Esophagus muscularis mucosa (tissue), 4 donors: Measurements from ENCODE around the gene TMEM8B. TPM values are rescaled to one million over a fixed set of nuclear protein-coding genes. Genes with fewer than 3 reads are reported as not detected.

Experiments used
- DNase-seq: peaks from one replicate; pipeline ENCODE4 v3.0.0-alpha.2; 2017; ENCODE audit errors: extremely low spot score
- H3K27ac ChIP-seq, 4 donors: fragments of 200-600 bp; sonication (generic); replicated peaks in 1 of 4; 1 replicate in 3 of 4; 2 replicates in 1 of 4; pipeline ENCODE4 v1.5.1; 2016 to 2019; ENCODE audit warnings: mild to moderate bottlenecking in 1 of 4
- H3K27me3 ChIP-seq, 4 donors: fragments of 200-600 bp; sonication (generic); one replicate each; pipeline versions ENCODE4 v1.5.1 to v1.6.0; 2016 to 2019
- H3K36me3 ChIP-seq, 4 donors: fragments of 200-600 bp; sonication (generic); one replicate each; pipeline ENCODE4 v1.5.1; 2016 to 2019
- H3K4me1 ChIP-seq, 4 donors: fragments of 200-600 bp; sonication (generic); one replicate each; pipeline ENCODE4 v1.5.1; 2016 to 2019
- H3K4me3 ChIP-seq, 4 donors: fragments of 200-600 bp; sonication (generic); 1 replicate in 2 of 4; 2 replicates in 2 of 4; pipeline ENCODE4 v1.5.1; 2016 to 2019; ENCODE audit warnings: mild to moderate bottlenecking in 4 of 4, moderate library complexity in 1 of 4
- H3K9me3 ChIP-seq, 4 donors: fragments of 200-600 bp; sonication (generic); 1 replicate in 3 of 4; 2 replicates in 1 of 4; pipeline ENCODE4 v1.5.1; 2016 to 2019
- EP300 ChIP-seq: sonication (generic); formaldehyde crosslinking; IDR thresholded peaks from one replicate; pipeline ENCODE4 v1.6.1; 2017; ENCODE audit warnings: antibody characterized with exemption
- POLR2A ChIP-seq: fragments of 450-650 bp; IDR thresholded peaks from one replicate; pipeline ENCODE4 v1.6.1; 2017; ENCODE audit warnings: antibody characterized with exemption, moderate library complexity, mild to moderate bottlenecking, low read depth
- POLR2AphosphoS5 ChIP-seq, 2 donors: sonication (generic); formaldehyde crosslinking; IDR thresholded peaks; one replicate each; pipeline ENCODE4 v1.6.1; 2017; ENCODE audit warnings: antibody characterized with exemption in 2 of 2
- WGBS: methylation state at CpG from one replicate; pipeline ENCODE4 v1.1.5; 2018; 5-methylcytosine and 5-hydroxymethylcytosine counted together
- intact Hi-C: fragments of 100-400 bp; cut with DNase I; formaldehyde crosslinking; loops from one replicate; pipeline ENCODE4 v1.15.1; 2023
- total RNA-seq, 4 donors: library from RNA; depleted of rRNA; stranded (reverse); fragments of >200 nt; gene quantifications; one replicate each; pipeline versions ENCODE4 v1.1.0 to v1.2.1, GENCODE V29; 2016
- TF ChIP-seq, protein P1 (sequence below), 3 experiments: fragments of 200-600 bp in 2 of 3; fragments of 450-650 bp in 1 of 3; sonication (generic) in 2 of 3; IDR thresholded peaks; one replicate each; pipeline ENCODE4 v1.5.1; 2017 to 2019; ENCODE audit warnings: antibody characterized with exemption in 3 of 3, mild to moderate bottlenecking in 2 of 3, moderate library complexity in 1 of 3

Gene TMEM8B
- total RNA-seq, 4 donors from 2014 or later = 10.0 to 27.0 (median 20.3) TPM

DNA sequence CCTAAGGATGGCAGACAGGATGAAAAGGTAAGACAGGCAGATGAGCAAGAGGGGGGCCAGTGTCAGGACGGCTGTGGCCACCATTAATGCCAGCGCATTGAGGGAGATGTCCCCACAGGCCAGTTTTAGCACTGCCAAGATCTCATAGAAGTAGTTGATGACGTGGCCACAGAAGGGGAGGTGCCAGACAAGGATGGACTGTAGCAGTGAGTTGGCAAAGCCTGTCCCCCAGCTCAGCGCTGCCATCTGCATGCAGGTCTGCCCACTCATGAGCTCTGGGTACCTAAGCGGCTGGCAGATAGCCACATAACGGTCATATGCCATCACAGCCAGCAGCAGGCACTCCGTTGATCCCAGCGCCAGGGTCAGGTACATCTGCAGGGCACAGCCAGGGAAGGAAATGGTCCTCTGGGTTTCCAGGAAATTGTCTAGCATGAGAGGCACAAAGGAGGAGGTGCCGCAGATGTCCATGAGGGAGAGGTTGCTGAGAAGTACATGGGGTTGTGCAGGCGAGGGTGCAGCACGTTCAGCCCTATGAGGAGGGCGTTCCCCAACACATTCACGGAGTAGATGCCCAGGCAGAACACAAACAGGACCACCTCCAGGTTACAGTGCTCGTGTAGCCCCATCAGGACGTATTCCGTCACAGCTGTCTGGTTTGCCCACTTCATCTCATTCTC, 30.4 kb downstream of the TMEM8B start:
- 58% methylated on average over 13 of the region's 16 CpGs for WGBS
- intact Hi-C loops = no loop called here
- peaks cover 0 to 2% (median under 1%) of the 10 kb centered on the region in 4 donors for H3K36me3 ChIP-seq
- no peak overlapping the region for H3K4me3 ChIP-seq
- DNase-seq = peak; percentile 91
- H3K27me3 ChIP-seq = no peaks in the 10 kb centered on the region
- no peak overlapping the region for H3K27ac ChIP-seq
- H3K9me3 ChIP-seq = no peaks in the 10 kb centered on the region
- TF ChIP-seq POLR2AphosphoS5 (IDR thresholded peaks at IDR 0.05) (no peak), EP300 (no peak), POLR2A (no peak)
- TF ChIP-seq, protein P1, sequence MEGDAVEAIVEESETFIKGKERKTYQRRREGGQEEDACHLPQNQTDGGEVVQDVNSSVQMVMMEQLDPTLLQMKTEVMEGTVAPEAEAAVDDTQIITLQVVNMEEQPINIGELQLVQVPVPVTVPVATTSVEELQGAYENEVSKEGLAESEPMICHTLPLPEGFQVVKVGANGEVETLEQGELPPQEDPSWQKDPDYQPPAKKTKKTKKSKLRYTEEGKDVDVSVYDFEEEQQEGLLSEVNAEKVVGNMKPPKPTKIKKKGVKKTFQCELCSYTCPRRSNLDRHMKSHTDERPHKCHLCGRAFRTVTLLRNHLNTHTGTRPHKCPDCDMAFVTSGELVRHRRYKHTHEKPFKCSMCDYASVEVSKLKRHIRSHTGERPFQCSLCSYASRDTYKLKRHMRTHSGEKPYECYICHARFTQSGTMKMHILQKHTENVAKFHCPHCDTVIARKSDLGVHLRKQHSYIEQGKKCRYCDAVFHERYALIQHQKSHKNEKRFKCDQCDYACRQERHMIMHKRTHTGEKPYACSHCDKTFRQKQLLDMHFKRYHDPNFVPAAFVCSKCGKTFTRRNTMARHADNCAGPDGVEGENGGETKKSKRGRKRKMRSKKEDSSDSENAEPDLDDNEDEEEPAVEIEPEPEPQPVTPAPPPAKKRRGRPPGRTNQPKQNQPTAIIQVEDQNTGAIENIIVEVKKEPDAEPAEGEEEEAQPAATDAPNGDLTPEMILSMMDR (IDR thresholded peaks at IDR 0.05) = no peak
- peaks cover 3 to 13% (median 10%) of the 10 kb centered on the region in 4 donors for H3K4me1 ChIP-seq

DNA sequence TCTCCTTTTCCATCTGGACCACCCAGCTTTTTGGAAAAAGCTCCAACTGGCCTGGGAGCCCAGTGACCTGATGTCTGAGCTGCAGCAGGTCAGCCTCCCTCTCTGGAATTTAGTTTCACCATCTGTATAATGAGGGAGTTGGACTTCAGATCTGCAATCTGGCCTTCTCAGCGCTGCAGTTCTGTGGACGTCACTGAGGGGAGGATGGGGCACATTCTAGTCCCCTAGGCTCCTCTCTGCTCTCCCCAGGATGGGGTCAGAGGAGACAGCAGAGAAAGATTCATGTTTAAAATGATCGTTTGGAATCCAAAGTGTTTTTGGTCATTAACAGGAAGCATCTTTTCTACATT, 30.9 kb downstream of the TMEM8B start:
- WGBS = 51% methylated on average over 3 of the region's 3 CpGs
- no peaks in the 10 kb centered on the region for H3K36me3 ChIP-seq
- TF ChIP-seq, protein P1 (IDR thresholded peaks at IDR 0.05) = no peak
- TF ChIP-seq EP300 (no peak), POLR2AphosphoS5 (IDR thresholded peaks at IDR 0.05) (no peak)
- peaks cover 3 to 13% (median 10%) of the 10 kb centered on the region in 4 donors for H3K4me1 ChIP-seq
- no peak overlapping the region for H3K27ac ChIP-seq
- no peaks in the 10 kb centered on the region for H3K9me3 ChIP-seq
- no peaks in the 10 kb centered on the region for H3K27me3 ChIP-seq
- H3K4me3 ChIP-seq = no peak overlapping the region
- DNase-seq = peak; percentile 74
- intact Hi-C loops = no loop called here

DNA sequence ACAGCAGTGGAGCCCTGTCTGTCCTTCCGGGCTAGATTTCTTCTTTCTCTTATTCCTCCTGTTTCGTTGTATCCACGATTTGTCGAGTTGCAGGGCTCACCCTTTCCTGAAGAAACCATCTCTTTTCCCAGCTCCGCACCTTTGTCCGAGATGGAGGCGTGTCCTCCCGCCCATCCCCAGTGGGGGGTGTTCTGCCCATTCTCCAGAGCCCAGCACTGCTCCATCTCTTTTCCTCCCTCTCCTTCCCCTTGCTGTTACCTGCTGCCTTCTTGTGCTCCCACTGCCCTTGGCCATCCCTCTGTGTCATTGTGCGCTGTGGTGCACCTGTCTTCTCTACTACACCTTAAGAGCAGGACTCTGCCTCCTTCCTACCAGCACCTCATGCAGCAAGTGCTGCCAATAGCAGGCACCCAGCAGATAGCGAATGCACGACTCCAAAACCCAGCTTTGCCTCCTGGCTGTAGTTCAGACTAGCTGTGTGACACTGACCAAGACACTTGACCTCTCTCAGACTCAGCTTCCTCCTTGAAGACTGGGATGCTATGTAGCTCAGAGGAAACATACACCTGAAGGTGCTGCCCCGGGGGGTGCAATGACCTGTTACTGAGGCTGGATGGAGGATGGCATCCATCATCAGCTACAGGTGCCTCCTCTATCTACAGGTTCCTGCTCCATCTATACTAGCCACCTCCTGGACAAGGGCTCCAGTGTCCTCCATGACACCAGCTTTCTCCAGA, 32.3 kb downstream of the TMEM8B start:
- no peaks in the 10 kb centered on the region for H3K36me3 ChIP-seq
- peaks cover 3 to 13% (median 10%) of the 10 kb centered on the region in 4 donors for H3K4me1 ChIP-seq
- no peaks in the 10 kb centered on the region for H3K27me3 ChIP-seq
- TF ChIP-seq, protein P1 (IDR thresholded peaks at IDR 0.05) = no peak
- no peak for TF ChIP-seq POLR2AphosphoS5 (IDR thresholded peaks at IDR 0.05)
- no peak for TF ChIP-seq EP300
- H3K4me3 ChIP-seq = no peak overlapping the region
- no peaks in the 10 kb centered on the region for H3K9me3 ChIP-seq
- peak; percentile 81 for DNase-seq
- 66% methylated on average over 12 of the region's 12 CpGs for WGBS
- intact Hi-C loops = no loop called here
- H3K27ac ChIP-seq = no peak overlapping the region

DNA sequence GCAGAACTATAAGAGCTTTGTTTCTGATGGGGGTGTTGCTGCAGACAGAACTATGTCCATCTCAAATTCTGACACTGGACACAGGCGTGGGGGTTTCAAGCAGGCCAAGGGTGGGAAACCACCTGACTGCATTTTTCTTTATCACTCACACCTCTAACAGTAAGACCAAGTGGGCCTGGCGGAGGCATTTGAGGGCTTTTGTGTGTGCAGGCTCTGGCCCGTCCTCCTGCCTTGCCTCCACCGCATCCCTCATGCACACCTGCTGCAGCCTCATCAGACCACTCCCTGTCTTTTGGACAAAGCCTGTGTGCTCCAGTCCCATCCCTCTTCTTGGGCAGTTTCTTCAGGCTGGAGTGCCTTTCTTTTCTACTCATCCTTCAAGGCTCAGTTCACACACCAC, 33.3 kb downstream of the TMEM8B start:
- H3K4me1 ChIP-seq = peaks cover 3 to 13% (median 10%) of the 10 kb centered on the region in 4 donors

More for the DNA sequence above, 33.3 kb downstream of the TMEM8B start:
- Histone ChIP-seq H3K4me3 (no peak overlapping the region), H3K36me3 (no peaks in the 10 kb centered on the region), H3K27ac (no peak overlapping the region), H3K9me3 (no peaks in the 10 kb centered on the region), H3K27me3 (peaks cover 0 to under 1% (median 0%) of the 10 kb centered on the region in 4 donors)
- peak; percentile 53 for DNase-seq
- intact Hi-C loops = no loop called here
- 91% methylated on average over 4 of the region's 4 CpGs for WGBS
- TF ChIP-seq POLR2A = no peak
- no peak for TF ChIP-seq POLR2AphosphoS5 (IDR thresholded peaks at IDR 0.05)
- TF ChIP-seq, protein P1 (IDR thresholded peaks at IDR 0.05) = no peak
- no peak for TF ChIP-seq EP300
